Endothelial cell of hepatic sinusoid (primary cell): ENCODE results near the gene RPL35.

Source experiments
- in situ Hi-C: cut with HindIII; loops from 2 replicates; pipeline ENCODE4 v1.10.0; 2017; ENCODE audit warnings: low sequenced_read_pairs

Gene RPL35

DNA sequence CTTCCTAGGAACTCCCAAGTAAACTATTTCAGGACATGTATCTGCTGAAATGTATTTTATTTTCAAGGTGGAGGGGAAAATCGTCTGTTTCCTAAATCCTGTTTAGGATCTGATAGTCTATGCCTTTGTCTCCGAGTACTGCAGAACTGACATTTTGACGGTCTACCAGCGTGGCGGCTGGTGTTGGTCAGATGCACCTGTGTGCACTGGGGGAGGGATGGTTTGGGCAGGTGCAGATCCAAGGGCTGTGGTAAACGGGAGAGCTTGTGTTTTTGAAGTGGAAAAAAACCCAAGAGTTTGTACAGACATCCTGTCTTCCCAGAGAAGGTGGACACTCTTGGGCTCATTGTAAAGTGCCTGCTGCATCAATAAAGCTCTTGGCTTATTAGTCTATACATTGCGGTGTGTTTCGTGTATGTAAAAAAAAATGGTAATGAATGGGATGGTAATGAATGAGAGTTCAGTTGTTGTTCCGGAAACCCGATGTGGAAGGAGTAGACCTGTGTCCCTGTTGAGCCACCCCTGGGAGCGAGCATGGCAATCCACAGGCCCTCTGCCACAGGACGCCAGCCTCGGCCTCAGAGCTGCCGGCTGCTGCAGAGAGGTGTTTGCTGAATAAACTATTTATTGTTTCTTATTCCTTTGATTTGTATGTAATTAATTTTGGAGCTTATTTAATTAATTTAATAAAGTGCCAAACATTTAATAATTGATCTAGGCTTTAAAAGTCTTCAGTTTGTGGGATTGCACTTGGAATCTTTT lies 15.4 kb upstream of the RPL35 start:
- in situ Hi-C loops: no loop called here

- in situ Hi-C loops: no loop called here
Measured at GRCh38 chr9:124875501-124875900, 13.7 kb upstream of the RPL35 start.

GRCh38 chr9:124873664-124874063 lies 11.9 kb upstream of the RPL35 start:
- in situ Hi-C loops: loop anchor here (5.0 kb wide), 1 partner anchor 101 kb away; the partner anchor contains the start of gene NR6A1

DNA sequence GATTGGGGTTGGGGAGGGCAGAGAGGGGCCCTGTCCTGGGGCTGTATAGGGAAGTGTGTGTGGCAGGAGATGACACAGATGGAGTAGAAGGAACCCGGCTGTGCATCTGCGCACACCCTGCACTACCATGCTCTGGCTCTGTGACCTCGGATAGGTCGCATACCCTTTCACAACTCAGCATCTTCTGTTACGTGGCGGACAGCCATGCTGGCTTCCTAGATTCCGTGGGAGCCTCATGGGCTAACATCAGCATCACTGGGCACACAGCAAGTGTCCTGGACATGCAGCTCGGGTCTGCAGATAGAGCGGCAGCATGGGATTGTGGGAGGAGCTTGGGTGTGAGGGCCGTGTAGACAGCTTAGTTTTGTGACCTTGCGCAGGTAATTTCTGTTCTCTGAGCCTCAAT lies 9.4 kb upstream of the RPL35 start:
- in situ Hi-C loops: loop anchor here (5.0 kb wide), 1 partner anchor 99 kb away; the partner anchor contains the start of gene NR6A1

GRCh38 chr9:124870723-124871122 lies 9.0 kb upstream of the RPL35 start:
- in situ Hi-C loops: loop anchor here (5.0 kb wide), 1 partner anchor 98 kb away; the partner anchor contains the start of gene NR6A1

DNA sequence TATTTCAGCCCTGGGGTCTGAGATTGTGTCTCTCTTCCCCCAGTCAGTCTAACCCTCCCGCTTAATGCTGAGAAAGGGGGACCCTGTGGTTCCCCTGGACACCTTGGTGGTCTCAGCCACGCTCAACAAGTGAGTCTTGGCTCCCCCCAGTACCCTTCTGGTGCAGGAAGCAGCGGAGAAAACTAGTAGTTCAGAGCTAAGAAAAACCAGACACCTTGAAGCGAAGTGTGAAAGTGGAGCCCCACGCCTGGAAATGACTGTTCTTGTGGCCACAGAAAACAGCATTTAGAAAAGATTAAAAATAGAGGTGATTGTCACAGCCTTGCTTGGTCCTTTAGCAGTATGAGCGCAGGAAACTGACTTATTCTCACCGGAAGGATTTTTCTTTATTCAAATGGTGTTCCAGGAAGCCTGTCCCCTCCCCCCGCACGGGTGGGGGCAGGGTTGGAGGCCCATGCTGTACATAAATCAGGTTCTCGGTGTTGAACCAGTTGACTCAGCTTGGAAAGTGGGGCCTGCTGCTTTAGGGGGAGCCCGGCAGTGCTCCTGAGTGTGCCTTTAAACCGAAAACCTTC lies 8.3 kb upstream of the RPL35 start:
- in situ Hi-C loops: loop anchor here (5.0 kb wide), 1 partner anchor 98 kb away; the partner anchor contains the start of gene NR6A1

DNA sequence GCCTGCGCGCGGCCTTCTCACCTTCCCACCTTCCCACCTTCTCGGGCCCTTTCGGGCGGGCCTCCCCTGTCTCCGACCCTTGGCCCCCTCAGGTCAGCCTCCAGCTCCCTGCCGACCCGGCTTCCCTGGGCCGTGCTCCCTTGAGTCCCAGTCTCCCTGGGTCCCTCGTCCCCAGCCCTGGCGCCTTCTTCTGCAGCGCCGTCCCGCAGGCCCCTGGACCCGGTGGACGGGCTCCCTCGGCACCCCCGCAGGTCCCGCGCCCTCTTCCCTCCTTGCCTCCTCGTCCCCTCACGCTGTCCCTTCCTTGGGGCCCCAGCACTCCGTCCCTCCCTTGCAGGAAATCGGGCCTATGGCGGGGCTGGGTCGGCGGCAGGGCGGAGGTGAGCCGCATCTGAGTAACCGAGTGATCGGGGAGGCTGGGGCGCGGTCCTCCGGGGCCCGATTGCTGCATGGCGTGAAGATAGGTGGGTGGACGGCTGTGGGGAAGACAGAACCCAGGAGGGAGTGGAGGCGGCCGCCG lies 7.8 kb upstream of the RPL35 start:
- in situ Hi-C loops: no loop called here

GRCh38 chr9:124868511-124869465 lies 7.0 kb upstream of the RPL35 start:
- in situ Hi-C loops: no loop called here

GRCh38 chr9:124863371-124863871 lies 1.7 kb upstream of the RPL35 start:
- in situ Hi-C loops: no loop called here

DNA sequence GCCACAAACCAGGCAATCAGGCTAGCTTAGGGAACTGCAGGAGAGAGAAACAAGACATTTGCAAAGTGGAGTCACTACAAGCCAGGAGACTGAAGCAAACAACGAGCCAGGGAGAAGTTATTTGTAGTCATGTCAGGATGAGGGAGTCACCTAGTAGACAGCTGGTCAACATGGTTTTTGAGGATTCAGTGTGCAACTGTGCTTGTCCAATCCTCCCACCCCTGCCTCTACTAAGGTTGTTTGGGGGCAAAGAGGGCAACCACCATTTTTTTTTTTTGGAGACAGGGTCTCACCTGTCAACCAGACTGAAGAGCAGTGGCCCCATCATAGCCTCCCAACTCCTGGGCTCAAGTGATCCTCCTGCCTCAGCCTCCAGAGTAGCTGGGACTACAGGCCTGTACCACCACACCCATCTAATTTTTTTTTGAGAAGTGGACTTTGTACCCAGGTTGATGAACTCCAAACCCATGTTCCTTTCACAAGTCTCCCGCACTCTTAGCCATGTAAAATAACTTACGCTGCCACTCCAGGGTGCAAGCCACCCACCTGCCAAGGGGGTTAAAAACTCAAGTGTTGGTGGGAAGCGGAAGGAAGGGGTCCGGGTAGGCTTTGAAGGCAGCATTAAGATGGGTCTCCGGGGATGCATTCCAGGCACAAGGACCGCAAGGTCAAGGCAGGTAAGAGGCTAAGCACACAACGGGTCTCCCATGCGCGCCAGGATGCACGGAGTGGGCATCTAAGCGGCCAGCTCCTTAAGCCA lies 995 bp downstream of the RPL35 start:
- in situ Hi-C loops: no loop called here

GRCh38 chr9:124859803-124860581 lies 1.8 kb downstream of the RPL35 start:
- in situ Hi-C loops: no loop called here

DNA sequence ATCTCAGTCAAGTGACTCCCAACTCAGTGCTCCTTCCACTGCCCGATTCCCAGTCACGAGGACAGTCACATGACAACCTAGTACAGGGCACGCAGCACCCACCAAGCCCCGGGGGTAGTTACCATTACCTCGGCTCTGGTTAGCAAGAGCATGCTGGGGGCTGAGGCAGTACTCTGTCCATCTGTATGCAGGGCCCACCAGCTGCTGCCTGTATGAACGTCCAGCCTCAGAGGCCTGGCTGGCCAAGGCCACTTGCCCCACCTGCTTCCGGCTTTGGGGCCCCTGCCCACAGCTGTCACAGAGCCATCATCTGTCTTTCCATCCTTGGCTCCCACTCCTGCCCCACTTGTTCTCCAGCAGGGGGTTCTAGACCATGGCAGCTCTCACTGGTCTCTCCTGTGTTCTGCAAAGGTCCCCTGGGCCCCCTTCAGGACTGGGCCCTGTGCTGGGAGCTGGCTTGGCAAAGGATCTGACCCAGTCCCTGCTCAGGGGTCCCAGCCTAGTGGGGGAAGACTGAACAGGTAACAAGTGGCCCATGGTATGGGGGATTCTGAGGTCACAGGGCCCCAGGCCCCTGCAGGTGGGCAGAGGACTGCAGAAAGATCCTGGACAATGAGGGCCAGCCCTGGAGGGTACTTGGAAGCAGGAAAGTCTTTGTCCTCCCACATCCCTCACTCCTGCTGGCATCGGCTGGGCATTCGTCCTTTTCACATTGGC lies 3.3 kb downstream of the RPL35 start:
- in situ Hi-C loops: no loop called here

- in situ Hi-C loops: no loop called here
Measured at GRCh38 chr9:124857533-124858162, 4.1 kb downstream of the RPL35 start.

GRCh38 chr9:124855944-124856765 lies 5.6 kb downstream of the RPL35 start:
- in situ Hi-C loops: no loop called here

DNA sequence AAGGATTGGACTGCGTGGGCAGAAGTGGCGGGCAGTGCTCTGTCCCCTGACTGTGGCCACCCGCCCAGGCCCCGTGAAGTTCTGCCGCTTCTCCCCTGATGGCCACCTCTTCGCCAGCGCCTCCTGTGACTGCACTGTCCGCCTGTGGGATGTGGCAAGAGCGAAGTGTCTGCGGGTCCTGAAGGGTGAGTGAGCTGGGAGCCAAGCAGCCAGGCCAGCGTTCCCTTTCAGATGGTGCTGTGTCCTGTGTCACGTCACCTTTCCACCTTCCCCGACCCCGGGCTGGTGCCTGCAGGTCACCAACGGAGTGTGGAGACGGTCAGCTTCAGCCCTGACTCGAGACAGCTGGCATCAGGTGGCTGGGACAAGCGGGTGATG lies 6.2 kb downstream of the RPL35 start:
- in situ Hi-C loops: no loop called here

- in situ Hi-C loops: no loop called here
Measured at GRCh38 chr9:124854822-124855221, 6.9 kb downstream of the RPL35 start.

DNA sequence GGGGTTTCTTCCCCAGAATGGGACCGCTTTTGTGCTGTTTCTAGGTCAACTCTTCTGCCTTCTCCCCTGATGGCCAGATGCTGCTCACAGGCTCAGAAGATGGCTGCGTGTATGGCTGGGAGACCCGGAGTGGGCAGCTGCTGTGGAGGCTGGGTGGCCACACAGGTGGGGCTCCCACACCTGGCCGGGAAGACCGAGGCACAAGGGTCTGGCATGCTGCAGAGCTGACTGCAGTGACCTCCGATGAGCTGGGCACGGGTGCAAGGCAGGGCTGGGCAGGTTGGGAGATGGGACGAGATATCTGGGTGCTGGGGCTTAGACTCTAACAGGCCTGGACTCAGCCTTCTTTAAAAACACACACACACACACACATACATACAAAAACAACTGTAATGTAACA lies 7.6 kb downstream of the RPL35 start:
- in situ Hi-C loops: no loop called here
